IMR-90 (cell line): ENCODE results near the gene CCDC60. TPM values are rescaled to one million over a fixed set of nuclear protein-coding genes. Genes with fewer than 3 reads are reported as not detected.

ENCODE experiments used
- ATAC-seq: fragments of 200-7000 bp; cut with Tn5 transposase; 2 replicates; pipeline ENCODE4 v1.9.1; 2020; ENCODE audit warnings: low read depth, mild to moderate bottlenecking, moderate library complexity
- BruUV-seq: library from RNA; stranded (reverse); fragments of 400-500 nt; replicated peaks from 2 replicates; lab custom pipeline; 2021; lab: Mats Ljungman, UMichigan
- CTCF ChIA-PET: fragments of 300-600 bp; formaldehyde crosslinking; extraction: SDS; loops from one replicate; lab custom pipeline; 2021; ENCODE audit warnings: antibody characterized with exemption; lab: Yijun Ruan, JAX
- POLR2A ChIA-PET: fragments of 300-600 bp; sonication (Branson Sonifier 250); formaldehyde crosslinking; loops from one replicate; lab custom pipeline; 2022; ENCODE audit warnings: antibody characterized with exemption; ENCODE audit not compliant: unreplicated experiment; lab: Charles Lee
- DNase-seq: peaks from one replicate; pipeline ENCODE4 v3.0.0; 2013
- H2AFZ ChIP-seq: replicated peaks from 2 replicates; pipeline ENCODE3; 2013; ENCODE audit warnings: low read length, mild to moderate bottlenecking; ENCODE audit not compliant: poor library complexity
- H2AK5ac ChIP-seq: 2 replicates; pipeline ENCODE4 v1.6.1; 2013; ENCODE audit warnings: low read depth, low read length, inconsistent platforms
- H2AK9ac ChIP-seq: replicated peaks from 2 replicates; pipeline ENCODE3; 2013; ENCODE audit warnings: mild to moderate bottlenecking, low read depth, low read length, moderate library complexity; ENCODE audit not compliant: poor library complexity
- H2BK120ac ChIP-seq: 2 replicates; pipeline ENCODE4 v1.6.1; 2013; ENCODE audit warnings: low read depth, low read length, inconsistent platforms
- H2BK15ac ChIP-seq: 3 replicates; pipeline ENCODE4 v1.6.1; 2013; ENCODE audit warnings: low read depth, low read length, inconsistent platforms
- H2BK20ac ChIP-seq: 2 replicates; pipeline ENCODE4 v1.6.1; 2013; ENCODE audit warnings: low read depth, mild to moderate bottlenecking, inconsistent platforms, low read length, moderate library complexity
- H2BK5ac ChIP-seq: 2 replicates; pipeline ENCODE4 v1.6.1; 2013; ENCODE audit warnings: mild to moderate bottlenecking, low read depth, low read length, inconsistent platforms; ENCODE audit not compliant: poor library complexity, severe bottlenecking
- H3K14ac ChIP-seq: replicated peaks from 2 replicates; pipeline ENCODE4 v1.6.1; 2013; ENCODE audit warnings: low read depth, low read length, inconsistent platforms
- H3K18ac ChIP-seq: 2 replicates; pipeline ENCODE4 v1.6.1; 2013; ENCODE audit warnings: low read depth, low read length, control low read depth
- H3K23ac ChIP-seq: 2 replicates; pipeline ENCODE4 v1.6.1; 2013; ENCODE audit warnings: low read depth, low read length, inconsistent platforms
- H3K27ac ChIP-seq: 2 replicates; pipeline ENCODE4 v1.5.1; 2013; ENCODE audit warnings: mild to moderate bottlenecking, control low read depth, low read length; ENCODE audit not compliant: insufficient read depth
- H3K27me3 ChIP-seq: 2 replicates; pipeline ENCODE4 v1.6.1; 2013; ENCODE audit warnings: low read length; ENCODE audit not compliant: control insufficient read depth, insufficient read depth
- H3K36me3 ChIP-seq: 2 replicates; pipeline ENCODE4 v1.6.1; 2013; ENCODE audit warnings: low read length, mixed read lengths; ENCODE audit not compliant: control insufficient read depth, insufficient read depth
- H3K4ac ChIP-seq: 2 replicates; pipeline ENCODE4 v1.6.1; 2013; ENCODE audit warnings: low read depth, low read length, inconsistent platforms
- H3K4me1 ChIP-seq: 2 replicates; pipeline ENCODE4 v1.6.1; 2013; ENCODE audit warnings: low read length, mixed read lengths; ENCODE audit not compliant: control insufficient read depth, insufficient read depth
- H3K4me2 ChIP-seq: 2 replicates; pipeline ENCODE4 v1.6.1; 2013; ENCODE audit warnings: low read depth, mild to moderate bottlenecking, control low read depth, low read length, moderate library complexity
- H3K4me3 ChIP-seq: 2 replicates; pipeline ENCODE4 v1.5.1; 2013; ENCODE audit warnings: low read depth, mild to moderate bottlenecking, control low read depth, low read length, moderate library complexity; ENCODE audit not compliant: insufficient read depth
- H3K56ac ChIP-seq: 2 replicates; pipeline ENCODE4 v1.6.1; 2013; ENCODE audit warnings: low read length, inconsistent platforms; ENCODE audit not compliant: insufficient read depth; ENCODE audit errors: extremely low read depth
- H3K79me1 ChIP-seq, 2 experiments: 2 replicates each; pipeline ENCODE4 v1.6.1; 2013; ENCODE audit warnings: low read length in 2 of 2, inconsistent platforms in 1 of 2, low read depth in 1 of 2
- H3K9ac ChIP-seq: 2 replicates; pipeline ENCODE4 v1.6.1; 2013; ENCODE audit warnings: low read depth, low read length, control low read depth
- H3K9me1 ChIP-seq: 2 replicates; pipeline ENCODE4 v1.6.1; 2013; ENCODE audit warnings: low read length, inconsistent platforms; ENCODE audit not compliant: insufficient read depth
- H3K9me3 ChIP-seq: 2 replicates; pipeline ENCODE4 v1.6.1; 2013; ENCODE audit warnings: low read length; ENCODE audit not compliant: control insufficient read depth, insufficient read depth
- H4K20me1 ChIP-seq: 2 replicates; pipeline ENCODE4 v1.6.1; 2013; ENCODE audit warnings: low read length, inconsistent platforms; ENCODE audit not compliant: insufficient read depth
- H4K5ac ChIP-seq: 2 replicates; pipeline ENCODE4 v1.6.1; 2013; ENCODE audit warnings: mild to moderate bottlenecking, low read depth, low read length, control low read depth
- H4K8ac ChIP-seq, 2 experiments: 2 replicates each; pipeline ENCODE4 v1.6.1; 2013; ENCODE audit warnings: low read depth in 2 of 2, low read length in 2 of 2, control low read depth in 1 of 2, inconsistent platforms in 1 of 2
- H4K91ac ChIP-seq: 2 replicates; pipeline ENCODE4 v1.6.1; 2013; ENCODE audit warnings: low read depth, low read length, inconsistent platforms; ENCODE audit not compliant: insufficient read depth
- BHLHE40 ChIP-seq: fragments of 150-350 bp; IDR thresholded peaks from 2 replicates; pipeline ENCODE4 v1.6.1; 2016; ENCODE audit warnings: mild to moderate bottlenecking, low read depth, low read length
- CHD1 ChIP-seq: IDR thresholded peaks from 2 replicates; pipeline ENCODE4 v1.6.1; 2012; ENCODE audit warnings: low read depth, low read length, improper control_type of control experiment
- POLR2A ChIP-seq: IDR thresholded peaks from 2 replicates; pipeline ENCODE4 v1.6.1; 2012; ENCODE audit warnings: mild to moderate bottlenecking, low read depth, low read length
- RCOR1 ChIP-seq: IDR thresholded peaks from 2 replicates; pipeline ENCODE4 v1.6.1; 2012; ENCODE audit warnings: mild to moderate bottlenecking, low read length, improper control_type of control experiment; ENCODE audit not compliant: insufficient replicate concordance
- RFX5 ChIP-seq: IDR thresholded peaks from 2 replicates; pipeline ENCODE4 v1.8.0; 2012; ENCODE audit warnings: low read depth, mild to moderate bottlenecking, low read length, moderate library complexity
- SMC3 ChIP-seq: fragments of 150-350 bp; IDR thresholded peaks from 2 replicates; pipeline ENCODE4 v1.6.1; 2016; ENCODE audit warnings: low read depth, mild to moderate bottlenecking, antibody characterized with exemption, low read length, moderate library complexity
- WGBS, 2 experiments: methylation state at CpG; one replicate each; pipeline versions ENCODE4 v1.1.5 to v1.1.7; 2013; ENCODE audit warnings: missing lambda C conversion rate in 2 of 2; ENCODE audit not compliant: insufficient read length in 1 of 2; ENCODE audit errors: extremely low coverage in 2 of 2; 5-methylcytosine and 5-hydroxymethylcytosine counted together
- dilution Hi-C: fragments of 300-500 bp; cut with HindIII; formaldehyde crosslinking; loops from one replicate; pipeline ENCODE4 v1.14.3; 2018; ENCODE audit warnings: low sequenced_read_pairs; ENCODE audit not compliant: unreplicated experiment
- in situ Hi-C: fragments of 300-500 bp; cut with MboI; formaldehyde crosslinking; loops from 3 replicates; pipeline ENCODE4 v1.14.3; 2019; ENCODE audit warnings: low sequenced_read_pairs, inconsistent platforms, mixed read lengths
- intact Hi-C: fragments of 100-400 bp; cut with micrococcal nuclease; formaldehyde crosslinking; loops from 2 replicates; pipeline ENCODE4 v1.10.0; 2022
- polyA plus RNA-seq, 3 experiments: library from polyadenylated mRNA; depleted of rRNA; stranded (reverse); fragments of >200 nt; gene quantifications; 2 replicates each; pipeline ENCODE4 v1.2.3, GENCODE V29; 2012; ENCODE audit warnings: low replicate concordance in 1 of 3
- total RNA-seq: library from RNA; depleted of rRNA; stranded (reverse); fragments of >200 nt; gene quantifications from 2 replicates; pipeline ENCODE4 v1.2.3, GENCODE V29; 2012

CCDC60 gene
- total and polyA plus RNA-seq, 2 of the 4 experiments (the other 2 are of a cell fraction), result not detected

- H2AK9ac ChIP-seq, result no peak overlapping the region
- peaks cover 9% of the 10 kb centered on the region for H3K9me3 ChIP-seq
- no peak for ATAC-seq
- H2BK20ac ChIP-seq, result no peak overlapping the region
- no peak overlapping the region for H2BK15ac ChIP-seq
- H2AFZ ChIP-seq, result no peak overlapping the region
- H3K27ac ChIP-seq, result no peak overlapping the region
- H3K4me3 ChIP-seq, result no peak overlapping the region
- H3K4me2 ChIP-seq, result no peak overlapping the region
- no peaks in the 10 kb centered on the region for H3K27me3 ChIP-seq
- no peak overlapping the region for H2AK5ac ChIP-seq
- intact Hi-C loops, result no loop called here
- H4K8ac ChIP-seq, result no peak overlapping the region
- no peak overlapping the region for H3K56ac ChIP-seq
- H4K5ac ChIP-seq, result no peak overlapping the region
- H4K20me1 ChIP-seq, result no peaks in the 10 kb centered on the region
- no peaks in the 10 kb centered on the region for H3K79me1 ChIP-seq
- ChIA-PET POLR2A (no interaction called here), CTCF (no interaction called here)
- in situ Hi-C loops, result no loop called here
- H3K23ac ChIP-seq, result no peak overlapping the region
- H3K4me1 ChIP-seq, result no peaks in the 10 kb centered on the region
- no peak overlapping the region for H4K91ac ChIP-seq
- no peak overlapping the region for H2BK5ac ChIP-seq
- no peak for DNase-seq
- no peak overlapping the region for H2BK120ac ChIP-seq
- no TSS peak for BruUV-seq
- no CpG with 5 or more reads among the region's 3 CpGs for WGBS, 2 experiments
- no peak overlapping the region for H3K18ac ChIP-seq
- dilution Hi-C loops, result no loop called here
- H3K4ac ChIP-seq, result no peak overlapping the region
- H3K9ac ChIP-seq, result no peak overlapping the region
- TF ChIP-seq BHLHE40 (no peak), POLR2A (no peak), RFX5 (no peak), SMC3 (no peak), CHD1 (no peak), RCOR1 (no peak)
- no peaks in the 10 kb centered on the region for H3K9me1 ChIP-seq
- H3K36me3 ChIP-seq, result no peaks in the 10 kb centered on the region
- H3K14ac ChIP-seq, result no peak overlapping the region
Observed at GRCh38 chr12:119460876-119461275, 126.3 kb downstream of the CCDC60 start.
